ENCODE results near the gene MRPS24.
A peak's percentile ranks its signal among the peaks of the same experiment; 100 is the strongest.
"Not testable (repeated sequence)": the region's sequence is repeated elsewhere in the genome, so short reads cannot be mapped to it uniquely, and the experiment has no call there.

Gene MRPS24

GRCh38 chr7:43844662-43845061, 24.7 kb downstream of the MRPS24 start:
- Histone ChIP-seq H3K36me3 (no peaks in the 10 kb centered on the region), H3K4me1 (no peaks in the 10 kb centered on the region), H3K27ac (no peak overlapping the region), H4K20me1 (no peaks in the 10 kb centered on the region), H3K4me2 (no peak overlapping the region), H3K27me3 (no peaks in the 10 kb centered on the region), H3K4me3 (no peak overlapping the region), H3K9ac (no peak overlapping the region), H3K9me3 (no peaks in the 10 kb centered on the region)
- TF ChIP-seq Cebpa-rat (IDR thresholded peaks at IDR 0.05): no peak

- no peak overlapping the region for H3K4me3 ChIP-seq
- no peaks in the 10 kb centered on the region for H3K36me3 ChIP-seq
- TF ChIP-seq Cebpa-rat (IDR thresholded peaks at IDR 0.05): no peak
- no peak overlapping the region for H3K4me2 ChIP-seq
- H3K27ac ChIP-seq: no peak overlapping the region
- no peaks in the 10 kb centered on the region for H4K20me1 ChIP-seq
- H3K9me3 ChIP-seq: no peaks in the 10 kb centered on the region
- no peaks in the 10 kb centered on the region for H3K4me1 ChIP-seq
- no peak overlapping the region for H3K9ac ChIP-seq
- no peaks in the 10 kb centered on the region for H3K27me3 ChIP-seq
Measured at GRCh38 chr7:43844257-43844656, 25.1 kb downstream of the MRPS24 start.

- Histone ChIP-seq H3K9me3 (no peaks in the 10 kb centered on the region), H3K4me3 (no peak overlapping the region), H3K4me1 (no peaks in the 10 kb centered on the region), H3K27ac (no peak overlapping the region), H4K20me1 (no peaks in the 10 kb centered on the region), H3K9ac (no peak overlapping the region), H3K36me3 (no peaks in the 10 kb centered on the region), H3K27me3 (no peaks in the 10 kb centered on the region), H3K4me2 (no peak overlapping the region)
- TF ChIP-seq Cebpa-rat (IDR thresholded peaks at IDR 0.05): no peak
Measured at GRCh38 chr7:43843296-43843695, 26.0 kb downstream of the MRPS24 start.

GRCh38 chr7:43838201-43838658, 31.1 kb downstream of the MRPS24 start:
- Histone ChIP-seq H3K36me3 (no peaks in the 10 kb centered on the region), H3K9ac (no peak overlapping the region), H3K27ac (no peak overlapping the region), H3K9me3 (0 out of 2 replicates have a peak, but pooled peaks cover 3% of the 10 kb centered on the region), H4K20me1 (no peaks in the 10 kb centered on the region), H3K4me1 (peaks cover 7% of the 10 kb centered on the region; the same call in 1 of the 2 replicates), H3K4me3 (peak overlapping the region; percentile 15; the same call in 1 of the 2 replicates), H3K4me2 (peak overlapping the region; percentile 53), H3K27me3 (no peaks in the 10 kb centered on the region)
- TF ChIP-seq Cebpa-rat (IDR thresholded peaks at IDR 0.05): no peak

- Histone ChIP-seq H3K27ac (0 out of 2 replicates have a peak overlapping the region, but pooled peaks have one; percentile 36), H3K4me2 (peak overlapping the region; percentile 72), H3K9ac (no peak overlapping the region), H3K27me3 (no peaks in the 10 kb centered on the region), H3K4me3 (peak overlapping the region; percentile 23; the same call in 1 of the 2 replicates), H4K20me1 (no peaks in the 10 kb centered on the region), H3K4me1 (peaks cover 7% of the 10 kb centered on the region; the same call in 1 of the 2 replicates), H3K9me3 (peaks cover 28% of the 10 kb centered on the region), H3K36me3 (no peaks in the 10 kb centered on the region)
- TF ChIP-seq Cebpa-rat (IDR thresholded peaks at IDR 0.05): no peak
Measured at GRCh38 chr7:43834463-43835251, 34.7 kb downstream of the MRPS24 start.

GRCh38 chr7:43830917-43831316, 38.4 kb downstream of the MRPS24 start:
- H3K9ac ChIP-seq, H3K27ac ChIP-seq, H4K20me1 ChIP-seq, H3K27me3 ChIP-seq, H3K4me3 ChIP-seq, H3K4me1 ChIP-seq, H3K36me3 ChIP-seq, H3K4me2 ChIP-seq: not testable (repeated sequence)
- peaks cover 28% of the 10 kb centered on the region for H3K9me3 ChIP-seq

GRCh38 chr7:43825391-43825808, 43.9 kb downstream of the MRPS24 start:
- H3K36me3 ChIP-seq: no peaks in the 10 kb centered on the region
- H4K20me1 ChIP-seq: no peaks in the 10 kb centered on the region
- H3K4me2 ChIP-seq: no peak overlapping the region
- H3K27ac ChIP-seq: no peak overlapping the region
- H3K4me1 ChIP-seq: no peaks in the 10 kb centered on the region
- H3K27me3 ChIP-seq: no peaks in the 10 kb centered on the region
- no peak overlapping the region for H3K4me3 ChIP-seq
- TF ChIP-seq Cebpa-rat (IDR thresholded peaks at IDR 0.05): no peak
- no peak overlapping the region for H3K9ac ChIP-seq
- H3K9me3 ChIP-seq: peaks cover 6% of the 10 kb centered on the region

- TF ChIP-seq Cebpa-rat (IDR thresholded peaks at IDR 0.05): no peak
- Histone ChIP-seq H3K9ac (no peak overlapping the region), H3K9me3 (peaks cover 3% of the 10 kb centered on the region; the same call in 1 of the 2 replicates), H3K36me3 (no peaks in the 10 kb centered on the region), H3K27ac (no peak overlapping the region), H3K4me3 (no peak overlapping the region), H3K27me3 (no peaks in the 10 kb centered on the region), H4K20me1 (no peaks in the 10 kb centered on the region), H3K4me1 (no peaks in the 10 kb centered on the region), H3K4me2 (no peak overlapping the region)
Measured at GRCh38 chr7:43824963-43825362, 44.4 kb downstream of the MRPS24 start.

- H3K9me3 ChIP-seq, H3K4me2 ChIP-seq, H4K20me1 ChIP-seq, H3K27ac ChIP-seq, H3K36me3 ChIP-seq, H3K4me1 ChIP-seq, H3K4me3 ChIP-seq, H3K27me3 ChIP-seq, H3K9ac ChIP-seq: not testable (repeated sequence)
Measured at GRCh38 chr7:43824513-43824912, 44.8 kb downstream of the MRPS24 start.

GRCh38 chr7:43823941-43824340, 45.4 kb downstream of the MRPS24 start:
- Histone ChIP-seq H3K9me3 (no peaks in the 10 kb centered on the region), H3K4me3 (no peak overlapping the region), H3K4me1 (no peaks in the 10 kb centered on the region), H3K27ac (no peak overlapping the region), H4K20me1 (no peaks in the 10 kb centered on the region), H3K9ac (no peak overlapping the region), H3K36me3 (no peaks in the 10 kb centered on the region), H3K27me3 (no peaks in the 10 kb centered on the region), H3K4me2 (no peak overlapping the region)
- no peak for TF ChIP-seq Cebpa-rat (IDR thresholded peaks at IDR 0.05)

GRCh38 chr7:43823425-43823824, 45.9 kb downstream of the MRPS24 start:
- H3K9ac ChIP-seq, H3K36me3 ChIP-seq, H3K4me3 ChIP-seq, H3K4me1 ChIP-seq, H3K4me2 ChIP-seq, H4K20me1 ChIP-seq, H3K9me3 ChIP-seq, H3K27me3 ChIP-seq, H3K27ac ChIP-seq: not testable (repeated sequence)
